Spleen (tissue), 11 donors: ENCODE measurements around the gene EIF2S2. TPM values are rescaled to one million over a fixed set of nuclear protein-coding genes. Genes with fewer than 3 reads are reported as not detected.

ENCODE experiments used
- DNase-seq: peaks from one replicate; pipeline ENCODE4 v3.0.0-alpha.2; 2020
- H3K27ac ChIP-seq, 8 donors: fragments of 200-600 bp; sonication (generic) in 7 of 8; 1 replicate in 4 of 8; 2 replicates in 4 of 8; pipeline versions ENCODE4 v1.5.0 to v1.8.0; 2016 to 2021; ENCODE audit warnings: inconsistent platforms in 4 of 8, mild to moderate bottlenecking in 4 of 8, moderate library complexity in 1 of 8
- H3K27me3 ChIP-seq, 7 donors: fragments of 200-600 bp; sonication (generic) in 6 of 7; replicated peaks in 1 of 7; 1 replicate in 4 of 7; 2 replicates in 3 of 7; pipeline versions ENCODE4 v1.5.0 to v1.8.0; 2016 to 2021; ENCODE audit warnings: inconsistent platforms in 3 of 7, mild to moderate bottlenecking in 1 of 7
- H3K36me3 ChIP-seq, 6 donors: fragments of 200-600 bp; sonication (generic) in 5 of 6; 1 replicate in 4 of 6; 2 replicates in 2 of 6; pipeline versions ENCODE4 v1.5.0 to v1.8.0; 2016 to 2021; ENCODE audit warnings: inconsistent platforms in 2 of 6
- H3K4me1 ChIP-seq, 6 donors: fragments of 200-600 bp; sonication (generic) in 5 of 6; 1 replicate in 3 of 6; 2 replicates in 3 of 6; pipeline versions ENCODE4 v1.5.0 to v1.8.0; 2016 to 2021; ENCODE audit warnings: inconsistent platforms in 3 of 6
- H3K4me3 ChIP-seq, 8 donors: fragments of 200-600 bp; sonication (generic) in 7 of 8; 1 replicate in 4 of 8; 2 replicates in 4 of 8; pipeline versions ENCODE4 v1.5.0 to v1.8.0; 2016 to 2021; ENCODE audit warnings: inconsistent platforms in 4 of 8, mild to moderate bottlenecking in 4 of 8, moderate library complexity in 2 of 8
- H3K9me3 ChIP-seq, 8 donors: fragments of 200-600 bp; sonication (generic) in 7 of 8; 1 replicate in 4 of 8; 2 replicates in 4 of 8; pipeline versions ENCODE4 v1.5.0 to v1.8.0; 2016 to 2021; ENCODE audit warnings: inconsistent platforms in 4 of 8
- CTCF ChIP-seq, 11 experiments: fragments of 200-600 bp in 7 of 11; fragments of 450-650 bp in 4 of 11; sonication (generic) in 4 of 11; IDR thresholded peaks in 8 of 11; conservative IDR thresholded peaks in 3 of 11; 1 replicate in 7 of 11; 2 replicates in 4 of 11; pipeline versions ENCODE4 v1.4.0 to v1.8.0; 2016 to 2021; ENCODE audit warnings: antibody characterized with exemption in 11 of 11, inconsistent platforms in 4 of 11, mild to moderate bottlenecking in 1 of 11
- POLR2A ChIP-seq, 3 donors: fragments of 450-650 bp; IDR thresholded peaks; one replicate each; pipeline ENCODE4 v1.5.1; 2017; ENCODE audit warnings: antibody characterized with exemption in 3 of 3, mild to moderate bottlenecking in 1 of 3
- POLR2AphosphoS5 ChIP-seq, 3 donors: sonication (generic); formaldehyde crosslinking; IDR thresholded peaks; one replicate each; pipeline ENCODE4 v1.5.1; 2017; ENCODE audit warnings: antibody characterized with exemption in 3 of 3
- WGBS, 5 donors: extraction: QIAGEN DNeasy Blood & Tissue Kit in 3 of 5; methylation state at CpG; one replicate each; pipeline versions ENCODE4 v1.1.5 to v1.1.7; 2013 to 2018; 5-methylcytosine and 5-hydroxymethylcytosine counted together
- intact Hi-C: fragments of 100-400 bp; cut with DNase I; formaldehyde crosslinking; loops from one replicate; pipeline ENCODE4 v1.15.0; 2023; ENCODE audit warnings: low total_unique reads
- polyA plus RNA-seq, 3 donors: library from polyadenylated mRNA; stranded (reverse); fragments of 200-250 nt; gene quantifications; one replicate each; pipeline ENCODE4 v1.2.1, GENCODE V29; 2013
- total RNA-seq, 7 donors: library from RNA; depleted of rRNA in 3 of 7; stranded (reverse); fragments of >200 nt in 3 of 7; fragmentation: NEBNext Ultra II Directional in 4 of 7; extraction: Animal tissue kit (Norgen Biotek cat#: 25700) in 4 of 7; gene quantifications; one replicate each; pipeline versions ENCODE4 v1.1.0 to v1.2.1, GENCODE V29; 2016 to 2021
- donor health status: healthy with polysubstance abuse.
- donor health status: DM: no; HTN: no; CAD: no; lungs with moderate emphysema.
- donor health status: DM: no; HTN: no; CAD: no.
- donor health status: Bipolar disorder and iron deficiency.
- donor health status: healthy.
- donor health status: DM: no; HTN: no; CAD: no.
- donor health status: DM: yes; HTN: yes; CAD: no.

Gene EIF2S2
- total and polyA plus RNA-seq, 10 donors, result 30.0 to 45.3 (median 38.5) TPM

GRCh38 chr20:34058831-34059230 is 53.2 kb downstream of the EIF2S2 start:
- no peak for DNase-seq
- Histone ChIP-seq H3K27me3 (no peaks in the 10 kb centered on the region), H3K9me3 (no peaks in the 10 kb centered on the region), H3K4me3 (no peak overlapping the region), H3K36me3 (peaks cover 0 to 31% (median 0%) of the 10 kb centered on the region in 6 donors), H3K27ac (no peak overlapping the region), H3K4me1 (peaks cover 3 to 87% (median 28%) of the 10 kb centered on the region in 6 donors)
- intact Hi-C loops, result no loop called here
- WGBS, 5 donors, result 10 to 39% (median 31%) methylated on average over 1 of the region's 1 CpG
- TF ChIP-seq POLR2AphosphoS5 (IDR thresholded peaks at IDR 0.05) (no peak), CTCF (IDR thresholded peaks at IDR 0.05 in 8 of 11, conservative IDR thresholded peaks at IDR 0.05 in 3 of 11) (no peak), POLR2A (IDR thresholded peaks at IDR 0.05) (no peak)

GRCh38 chr20:34055290-34055689 is 56.8 kb downstream of the EIF2S2 start:
- Histone ChIP-seq H3K4me3 (no peak overlapping the region), H3K36me3 (peaks cover 0 to 18% (median 0%) of the 10 kb centered on the region in 6 donors), H3K27me3 (no peaks in the 10 kb centered on the region), H3K4me1 (peaks cover 4 to 96% (median 50%) of the 10 kb centered on the region in 6 donors), H3K9me3 (no peaks in the 10 kb centered on the region), H3K27ac (no peak overlapping the region)
- no peak for DNase-seq
- TF ChIP-seq POLR2AphosphoS5 (IDR thresholded peaks at IDR 0.05) (no peak), CTCF (IDR thresholded peaks at IDR 0.05 in 8 of 11, conservative IDR thresholded peaks at IDR 0.05 in 3 of 11) (no peak), POLR2A (IDR thresholded peaks at IDR 0.05) (no peak)
- 17 to 59% (median 23%) methylated on average over 1 of the region's 1 CpG for WGBS, 5 donors
- intact Hi-C loops, result no loop called here

- H3K36me3 ChIP-seq, result peaks cover 0 to 13% (median 0%) of the 10 kb centered on the region in 6 donors
- intact Hi-C loops, result no loop called here
- H3K4me1 ChIP-seq, result peaks cover 4 to 98% (median 48%) of the 10 kb centered on the region in 6 donors
- WGBS, 5 donors, result 44 to 71% (median 69%) methylated on average over 2 of the region's 2 CpGs
- peak overlapping the region in 2 of 8 donors; percentile 12 to 28 for H3K27ac ChIP-seq
- TF ChIP-seq POLR2A (IDR thresholded peaks at IDR 0.05), result no peak
- TF ChIP-seq POLR2AphosphoS5 (IDR thresholded peaks at IDR 0.05), result no peak
- no peak for TF ChIP-seq CTCF (IDR thresholded peaks at IDR 0.05 in 8 of 11, conservative IDR thresholded peaks at IDR 0.05 in 3 of 11)
- H3K27me3 ChIP-seq, result no peaks in the 10 kb centered on the region
- no peaks in the 10 kb centered on the region for H3K9me3 ChIP-seq
- H3K4me3 ChIP-seq, result no peak overlapping the region
- no peak for DNase-seq
Measured at GRCh38 chr20:34052414-34052813, 59.6 kb downstream of the EIF2S2 start.

GRCh38 chr20:34049897-34050695 is 61.9 kb downstream of the EIF2S2 start:
- no peak for TF ChIP-seq CTCF (IDR thresholded peaks at IDR 0.05 in 8 of 11, conservative IDR thresholded peaks at IDR 0.05 in 3 of 11)
- Histone ChIP-seq H3K9me3 (no peaks in the 10 kb centered on the region), H3K27ac (no peak overlapping the region), H3K4me1 (peaks cover 10 to 99% (median 53%) of the 10 kb centered on the region in 6 donors), H3K27me3 (no peaks in the 10 kb centered on the region), H3K4me3 (no peak overlapping the region), H3K36me3 (peaks cover 0 to 19% (median 0%) of the 10 kb centered on the region in 6 donors)
- 85 to 94% (median 92%) methylated on average over 4 of the region's 4 CpGs for WGBS, 5 donors
- intact Hi-C loops, result no loop called here
- DNase-seq, result no peak
